LoVo (cell line): ENCODE measurements around the gene PTPRC.

ENCODE experiments used
- DNase-seq: peaks from one replicate; pipeline ENCODE4 v3.0.0-alpha.2; 2016; ENCODE audit warnings: low spot score

PTPRC gene

GRCh38 chr1:198674009-198674408, 35.2 kb downstream of the PTPRC start:
- DNase-seq = no peak

- no peak for DNase-seq
Measured at GRCh38 chr1:198676253-198676652, 37.4 kb downstream of the PTPRC start.

- DNase-seq = no peak
Measured at GRCh38 chr1:198677027-198677426, 38.2 kb downstream of the PTPRC start.

DNA sequence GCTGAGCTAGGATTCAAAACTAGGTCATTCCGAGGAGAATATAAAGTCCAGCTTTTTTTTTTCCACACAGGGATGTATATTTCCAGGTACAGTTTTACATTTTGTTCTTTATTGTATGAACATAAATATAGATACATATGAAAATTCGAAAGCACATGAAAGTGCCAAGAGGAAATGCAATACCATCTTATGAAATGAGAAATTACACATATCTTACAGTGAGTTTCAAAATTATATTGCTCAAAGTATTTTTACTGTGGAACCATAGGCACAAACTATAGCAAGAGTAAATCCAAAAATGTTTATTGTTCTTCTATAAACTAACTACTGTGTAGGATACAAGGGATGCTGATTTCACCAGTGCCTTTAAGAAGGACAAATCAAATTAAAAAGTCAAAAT, 39.0 kb downstream of the PTPRC start:
- DNase-seq = no peak

- DNase-seq = no peak
Measured at GRCh38 chr1:198678301-198678836, 39.5 kb downstream of the PTPRC start.

DNA sequence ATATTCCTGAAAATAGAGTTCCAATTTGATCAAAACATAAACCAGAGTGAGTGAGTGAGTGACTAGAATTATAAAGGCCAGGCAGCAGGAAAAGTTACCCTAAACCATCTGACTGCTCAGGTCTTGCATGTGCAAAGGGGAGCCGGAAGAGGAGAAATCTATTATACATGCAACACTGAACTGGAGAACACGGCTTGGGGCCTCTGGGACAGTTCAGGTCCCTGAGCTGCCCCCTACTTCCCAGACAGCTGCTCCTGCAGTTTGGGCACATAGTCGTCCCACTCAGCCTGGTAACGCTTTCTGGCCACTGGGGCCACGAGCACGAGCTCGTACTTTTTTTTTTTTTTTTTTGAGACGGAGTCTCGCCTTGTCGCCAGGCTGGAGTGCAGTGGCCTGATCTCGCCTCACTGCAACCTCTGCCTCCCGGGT, 40.1 kb downstream of the PTPRC start:
- DNase-seq = no peak

DNA sequence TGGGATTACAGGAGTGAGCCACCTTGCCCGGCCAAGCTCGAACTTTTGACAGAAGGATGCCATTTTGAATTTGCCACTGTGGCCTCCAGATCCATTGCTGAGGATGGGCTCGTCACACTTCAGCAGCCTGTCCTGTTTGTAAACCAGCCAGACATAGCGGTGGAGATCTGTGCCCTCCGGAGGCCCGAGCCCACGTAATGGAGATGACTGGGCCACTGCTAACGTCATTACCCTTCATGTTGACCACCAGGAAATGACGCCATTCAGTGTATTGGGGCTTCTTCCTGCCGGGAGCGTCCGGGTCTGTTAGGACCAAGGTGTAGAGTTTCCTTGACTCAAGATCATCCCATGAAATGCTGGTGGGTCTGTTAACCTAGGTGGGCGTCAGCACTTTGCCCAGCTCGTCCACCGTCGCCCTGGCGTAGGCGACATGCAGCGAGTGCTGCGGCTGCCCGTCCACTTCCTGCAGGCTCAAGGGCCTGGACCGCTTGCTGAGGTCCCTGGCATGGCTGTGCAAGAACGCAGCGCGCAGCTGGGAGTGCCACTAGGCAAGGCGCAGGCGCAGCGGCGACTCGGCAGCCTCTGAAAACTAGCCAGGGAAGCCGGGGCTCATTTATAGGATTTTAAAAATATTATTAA, 40.8 kb downstream of the PTPRC start:
- no peak for DNase-seq

DNA sequence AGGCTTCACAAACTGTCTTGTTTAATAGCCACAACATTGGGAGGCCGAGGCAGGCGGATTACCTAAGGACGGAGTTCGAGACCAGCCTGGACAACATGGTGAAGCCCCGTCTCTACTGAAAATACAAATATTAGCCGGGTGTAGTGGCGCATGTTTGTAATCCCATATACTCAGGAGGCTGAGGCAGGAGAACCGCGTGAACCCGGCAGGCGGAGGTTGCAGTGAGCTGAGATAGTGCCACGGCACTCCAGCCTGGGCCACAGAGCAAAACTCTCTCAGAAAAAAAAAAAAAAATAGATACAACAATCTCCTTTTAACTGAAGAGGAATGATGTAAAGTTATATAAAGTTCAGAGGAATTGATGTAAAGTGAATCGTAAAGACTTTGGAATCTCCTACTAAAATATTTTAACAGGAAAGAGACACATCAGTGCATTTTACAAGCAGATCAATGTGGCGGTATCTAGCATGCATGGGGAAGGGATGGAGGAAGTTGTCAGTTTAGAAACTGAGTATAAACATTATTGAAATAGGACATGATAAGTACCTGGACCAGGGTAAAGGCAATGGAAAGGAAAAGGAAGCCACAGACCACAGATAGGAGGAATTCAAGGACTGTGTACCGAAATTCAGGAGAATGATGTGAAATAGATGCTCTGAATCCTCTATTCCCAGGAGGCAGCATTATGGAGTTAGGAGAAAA, 41.5 kb downstream of the PTPRC start:
- no peak for DNase-seq

DNA sequence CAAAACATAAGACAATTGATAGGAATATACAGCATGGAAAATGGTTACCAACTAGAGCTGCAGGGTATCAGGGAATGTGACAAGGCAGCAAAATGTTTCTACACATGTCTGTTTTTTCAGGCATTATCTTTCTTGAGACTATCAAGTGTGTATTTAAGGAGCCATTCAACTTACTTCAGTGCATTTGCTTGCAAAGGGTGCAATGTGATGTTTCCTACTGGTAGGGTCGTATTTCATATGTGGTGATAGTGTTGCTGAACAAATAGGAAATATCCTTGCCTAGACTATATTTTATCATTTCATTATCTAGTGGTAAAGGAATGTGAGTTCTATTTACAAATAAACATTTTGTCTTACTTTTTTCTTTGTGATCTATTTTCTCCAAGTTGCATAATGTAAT, 42.4 kb downstream of the PTPRC start:
- DNase-seq = no peak

- DNase-seq = peak; percentile 78
Measured at GRCh38 chr1:198681831-198682759, 43.3 kb downstream of the PTPRC start.

DNA sequence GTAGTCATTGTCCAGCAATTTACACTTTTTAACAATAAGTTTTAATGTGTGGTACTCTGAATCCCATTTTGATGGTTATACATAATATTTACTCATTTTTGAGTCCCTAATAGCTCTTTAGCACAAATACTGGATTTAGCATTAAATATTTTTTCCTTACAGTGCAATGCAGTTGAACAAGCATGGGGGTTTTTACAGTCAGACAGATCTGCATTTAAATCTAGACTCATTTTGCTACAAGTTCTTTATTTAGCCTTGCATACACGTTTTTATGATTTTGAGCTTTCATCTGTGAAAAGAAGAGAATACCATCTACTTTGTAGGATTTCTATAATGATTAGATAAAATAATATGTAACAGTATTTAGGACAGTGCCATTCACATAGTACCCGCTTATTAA, 44.0 kb downstream of the PTPRC start:
- no peak for DNase-seq

GRCh38 chr1:198683449-198683848, 44.6 kb downstream of the PTPRC start:
- DNase-seq = no peak

DNA sequence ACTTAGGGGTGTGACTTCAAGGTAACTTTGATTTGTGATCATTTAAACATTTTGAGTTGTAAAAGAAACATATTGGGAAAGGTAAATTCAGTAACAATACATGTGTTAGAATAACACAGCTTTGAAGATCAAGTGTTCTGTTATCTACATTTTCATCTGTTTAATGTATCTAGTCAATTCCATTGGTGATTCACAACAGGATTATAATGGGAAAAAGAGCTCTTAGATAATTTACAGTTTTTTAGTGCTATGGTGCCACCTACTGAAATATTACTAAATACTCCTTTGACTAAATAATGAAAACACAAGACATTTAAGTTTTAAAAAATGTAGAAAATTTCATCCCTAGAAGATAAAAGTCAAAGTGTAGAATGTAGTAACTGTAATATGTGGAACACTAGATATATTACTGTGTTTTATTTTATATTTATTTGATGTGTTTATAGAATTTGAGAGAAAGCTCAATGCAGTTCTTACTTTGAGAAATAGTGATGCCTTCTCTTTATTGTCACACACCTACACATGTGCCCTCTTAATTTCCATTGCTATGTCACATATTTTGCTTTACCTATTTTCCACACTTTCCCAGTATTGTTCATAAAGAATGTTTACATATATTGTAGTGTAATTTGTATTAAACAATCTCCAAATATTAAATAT, 47.4 kb downstream of the PTPRC start:
- DNase-seq = peak; percentile 59

- DNase-seq = no peak
Measured at GRCh38 chr1:198687429-198687828, 48.6 kb downstream of the PTPRC start.

- no peak for DNase-seq
Measured at GRCh38 chr1:198691063-198691462, 52.2 kb downstream of the PTPRC start.

- no peak for DNase-seq
Measured at GRCh38 chr1:198693321-198693720, 54.5 kb downstream of the PTPRC start.

- DNase-seq = no peak
Measured at GRCh38 chr1:198694542-198694941, 55.7 kb downstream of the PTPRC start.

GRCh38 chr1:198696211-198696610, 57.4 kb downstream of the PTPRC start:
- no peak for DNase-seq

DNA sequence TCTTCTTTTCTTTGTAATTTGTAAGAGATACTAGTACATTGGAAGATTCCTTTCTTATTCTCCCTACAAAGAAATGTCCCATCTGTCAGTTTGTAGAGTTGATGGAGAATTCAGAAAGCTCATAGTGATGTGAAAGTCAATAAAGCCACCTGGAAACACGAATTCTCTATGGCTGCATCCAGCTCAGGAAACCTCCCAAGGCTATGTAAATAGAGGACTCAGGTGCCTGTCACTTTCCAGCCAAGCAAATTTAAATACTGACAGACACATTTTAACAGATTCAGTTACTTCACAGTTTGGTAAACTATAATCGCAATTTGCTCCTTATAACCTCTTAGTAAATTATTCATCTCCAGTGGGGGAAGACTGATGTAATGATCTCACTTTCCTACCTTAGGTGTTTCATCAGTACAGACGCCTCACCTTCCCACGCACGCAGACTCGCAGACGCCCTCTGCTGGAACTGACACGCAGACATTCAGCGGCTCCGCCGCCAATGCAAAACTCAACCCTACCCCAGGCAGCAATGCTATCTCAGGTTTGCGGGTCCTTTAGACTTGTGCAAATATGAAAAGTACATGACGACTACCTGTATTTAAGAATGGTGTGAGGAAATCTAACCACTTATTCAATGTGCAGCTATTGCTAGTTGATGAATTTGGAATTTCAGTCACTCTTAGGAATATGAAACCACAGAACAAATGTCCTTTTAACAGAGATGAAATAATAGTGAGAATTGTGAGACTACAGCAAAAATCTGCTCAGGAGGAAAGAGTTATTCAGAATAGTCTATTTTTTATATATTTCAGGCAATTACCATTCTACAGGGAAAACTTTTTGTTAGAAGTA, 60.6 kb downstream of the PTPRC start:
- DNase-seq = peak; percentile 76

DNA sequence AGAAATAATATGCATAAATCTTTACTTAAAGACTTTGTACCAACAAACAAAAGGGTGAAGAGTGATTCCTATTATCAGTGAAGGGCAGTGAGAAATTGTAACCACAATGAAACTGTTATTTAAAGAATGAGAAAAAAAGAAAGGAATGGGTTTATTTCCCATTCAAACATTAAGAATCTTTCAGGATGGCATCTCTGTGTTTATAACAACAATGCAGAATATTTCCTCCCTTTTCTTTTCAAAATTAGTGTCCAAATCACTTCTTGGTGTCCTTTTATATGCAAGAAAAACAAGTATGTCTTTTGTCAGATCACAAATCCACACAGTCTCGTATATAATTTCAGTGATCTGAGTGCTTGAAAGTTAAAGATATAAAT, 61.2 kb downstream of the PTPRC start:
- no peak for DNase-seq

DNA sequence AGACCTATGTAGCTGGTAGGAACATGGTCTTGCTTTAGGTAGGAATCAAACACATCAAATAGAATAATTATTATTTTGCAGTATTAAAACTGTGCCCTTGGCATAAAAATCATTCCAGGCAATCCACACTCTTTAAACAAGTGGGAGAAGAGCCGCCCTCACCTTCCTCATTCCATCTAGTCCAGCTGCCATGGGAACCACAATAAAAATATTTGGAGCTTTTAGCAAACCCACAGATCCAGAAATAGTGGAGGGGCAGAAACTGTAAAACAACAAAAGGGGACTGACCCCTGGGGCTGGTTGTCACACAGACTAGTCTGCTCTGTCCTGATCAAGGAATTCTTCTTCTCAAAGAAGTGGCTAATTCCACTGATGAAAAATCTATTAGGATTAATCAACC, 61.6 kb downstream of the PTPRC start:
- DNase-seq = no peak
